ENCODE data around the gene RCSD1.

DNA sequence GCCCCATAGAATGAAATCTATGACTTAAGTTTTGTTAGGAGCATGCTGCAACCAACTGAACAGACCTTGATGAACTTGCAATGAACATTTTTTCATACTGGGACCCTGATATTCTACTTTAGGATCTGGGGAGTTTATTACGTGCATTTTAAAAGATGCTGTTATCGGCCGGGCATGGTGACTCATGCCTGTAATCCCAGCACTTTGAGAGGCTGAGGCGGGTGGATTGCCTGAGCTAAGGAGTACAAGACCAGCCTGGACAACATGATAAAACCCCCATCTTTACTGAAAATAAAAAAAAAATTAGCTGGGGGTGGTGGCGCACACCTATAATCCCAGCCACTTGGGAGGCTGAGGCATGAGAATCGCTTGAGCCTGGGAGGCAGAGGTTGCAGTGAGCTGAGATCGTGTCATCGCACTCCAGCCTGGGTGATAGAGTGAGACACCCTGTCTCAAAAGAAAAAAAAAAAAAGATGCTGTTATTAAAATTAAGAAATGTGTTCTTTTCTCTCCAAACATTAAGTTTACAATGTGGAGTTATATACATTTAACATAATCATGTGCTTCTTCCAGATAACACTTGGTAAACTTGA, 98.9 kb downstream of the RCSD1 start:
- TF ChIP-seq, protein P1, sequence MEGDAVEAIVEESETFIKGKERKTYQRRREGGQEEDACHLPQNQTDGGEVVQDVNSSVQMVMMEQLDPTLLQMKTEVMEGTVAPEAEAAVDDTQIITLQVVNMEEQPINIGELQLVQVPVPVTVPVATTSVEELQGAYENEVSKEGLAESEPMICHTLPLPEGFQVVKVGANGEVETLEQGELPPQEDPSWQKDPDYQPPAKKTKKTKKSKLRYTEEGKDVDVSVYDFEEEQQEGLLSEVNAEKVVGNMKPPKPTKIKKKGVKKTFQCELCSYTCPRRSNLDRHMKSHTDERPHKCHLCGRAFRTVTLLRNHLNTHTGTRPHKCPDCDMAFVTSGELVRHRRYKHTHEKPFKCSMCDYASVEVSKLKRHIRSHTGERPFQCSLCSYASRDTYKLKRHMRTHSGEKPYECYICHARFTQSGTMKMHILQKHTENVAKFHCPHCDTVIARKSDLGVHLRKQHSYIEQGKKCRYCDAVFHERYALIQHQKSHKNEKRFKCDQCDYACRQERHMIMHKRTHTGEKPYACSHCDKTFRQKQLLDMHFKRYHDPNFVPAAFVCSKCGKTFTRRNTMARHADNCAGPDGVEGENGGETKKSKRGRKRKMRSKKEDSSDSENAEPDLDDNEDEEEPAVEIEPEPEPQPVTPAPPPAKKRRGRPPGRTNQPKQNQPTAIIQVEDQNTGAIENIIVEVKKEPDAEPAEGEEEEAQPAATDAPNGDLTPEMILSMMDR (IDR thresholded peaks at IDR 0.05) = no peak
- no peak for TF ChIP-seq POLR2A (IDR thresholded peaks at IDR 0.05)

Measured in uterus (tissue), 2 donors.